Activated naive CD4-positive, alpha-beta T cell treated with anti-CD3 and anti-CD28 coated beads, Interleukin-2, amount 50 U/mL, for 24 hours (primary cell): ENCODE results near the gene PEX13.
"Not testable (repeated sequence)": the region's sequence is repeated elsewhere in the genome, so short reads cannot be mapped to it uniquely, and the experiment has no call there.

Source experiments
- H3K27ac Mint-ChIP-seq: one replicate; pipeline ENCODE4 v1.8.0; 2021; ENCODE audit warnings: mild to moderate bottlenecking, mixed read lengths
- H3K27me3 Mint-ChIP-seq: one replicate; pipeline ENCODE4 v1.8.0; 2021; ENCODE audit warnings: mixed read lengths
- H3K36me3 Mint-ChIP-seq: one replicate; pipeline ENCODE4 v1.8.0; 2021; ENCODE audit warnings: mixed read lengths
- H3K4me1 Mint-ChIP-seq: one replicate; pipeline ENCODE4 v1.8.0; 2021; ENCODE audit warnings: mixed read lengths
- H3K4me3 Mint-ChIP-seq: one replicate; pipeline ENCODE4 v1.8.0; 2021; ENCODE audit warnings: mild to moderate bottlenecking, mixed read lengths
- H3K9me3 Mint-ChIP-seq: one replicate; pipeline ENCODE4 v1.8.0; 2021; ENCODE audit warnings: mixed read lengths

The PEX13 gene, protein sequence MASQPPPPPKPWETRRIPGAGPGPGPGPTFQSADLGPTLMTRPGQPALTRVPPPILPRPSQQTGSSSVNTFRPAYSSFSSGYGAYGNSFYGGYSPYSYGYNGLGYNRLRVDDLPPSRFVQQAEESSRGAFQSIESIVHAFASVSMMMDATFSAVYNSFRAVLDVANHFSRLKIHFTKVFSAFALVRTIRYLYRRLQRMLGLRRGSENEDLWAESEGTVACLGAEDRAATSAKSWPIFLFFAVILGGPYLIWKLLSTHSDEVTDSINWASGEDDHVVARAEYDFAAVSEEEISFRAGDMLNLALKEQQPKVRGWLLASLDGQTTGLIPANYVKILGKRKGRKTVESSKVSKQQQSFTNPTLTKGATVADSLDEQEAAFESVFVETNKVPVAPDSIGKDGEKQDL

GRCh38 chr2:61017556-61018317 is at the start of gene PEX13, which contains the start of gene PUS10:
Gene PEX13 (plus strand): TSS chr2:61017720. CDS start chr2:61017760, 40 bp downstream.
Gene PUS10 (minus strand): TSS chr2:61018255. CDS start chr2:61011890, 6,365 bp downstream.
- peaks cover 60% of the 10 kb centered on the region for H3K4me1 Mint-ChIP-seq
- no peaks in the 10 kb centered on the region for H3K9me3 Mint-ChIP-seq
- H3K36me3 Mint-ChIP-seq, result peaks cover 3% of the 10 kb centered on the region
- peak within 1 kb of the TSS; percentile 99 for H3K27ac Mint-ChIP-seq
- H3K4me3 Mint-ChIP-seq, result peak within 1 kb of the TSS; percentile 99
- H3K27me3 Mint-ChIP-seq, result no peaks in the 10 kb centered on the region

DNA sequence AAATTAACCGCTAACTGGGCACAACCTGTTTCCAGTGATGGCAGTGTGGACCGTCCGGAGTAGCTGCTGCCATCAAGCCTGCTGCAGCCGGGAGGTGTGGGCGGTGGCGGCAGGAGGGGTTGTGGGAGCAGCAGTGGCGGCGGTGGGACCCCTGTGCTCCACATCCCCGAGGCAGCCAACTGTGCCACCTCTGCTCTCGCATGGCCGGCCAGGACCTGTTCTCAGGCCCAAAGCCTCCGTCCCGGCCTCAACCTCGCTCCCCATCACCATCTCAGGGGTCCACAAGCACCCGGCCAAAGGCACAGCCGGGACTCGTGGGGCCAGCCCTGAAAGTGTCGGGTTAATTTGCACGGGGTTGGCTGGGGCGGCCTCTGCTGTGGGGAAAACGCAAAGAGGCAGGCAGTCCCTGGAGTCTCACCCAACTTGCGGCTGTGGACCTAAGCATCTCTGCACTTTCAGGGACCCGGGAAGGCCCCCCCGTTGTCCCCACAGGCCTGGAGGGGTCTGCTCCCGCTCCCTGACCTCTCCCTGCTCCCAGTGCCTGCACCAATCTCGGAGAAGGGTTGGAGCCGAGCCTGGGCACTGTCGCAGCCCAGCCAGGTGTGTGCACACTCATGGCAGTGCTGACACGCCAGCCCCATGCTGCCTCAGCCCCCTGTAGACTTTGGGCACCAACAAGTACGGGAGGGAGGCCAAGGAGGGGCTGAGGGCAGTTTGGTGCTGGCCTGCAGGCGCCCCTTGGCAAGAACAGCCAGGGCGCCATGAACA is 44.4 kb upstream of the PEX13 start:
- H3K36me3 Mint-ChIP-seq, result peaks cover 4% of the 10 kb centered on the region
- peaks cover 23% of the 10 kb centered on the region for H3K4me1 Mint-ChIP-seq
- H3K27ac Mint-ChIP-seq, result no peak overlapping the region
- H3K9me3 Mint-ChIP-seq, result no peaks in the 10 kb centered on the region
- H3K4me3 Mint-ChIP-seq, result no peak overlapping the region
- no peaks in the 10 kb centered on the region for H3K27me3 Mint-ChIP-seq

DNA sequence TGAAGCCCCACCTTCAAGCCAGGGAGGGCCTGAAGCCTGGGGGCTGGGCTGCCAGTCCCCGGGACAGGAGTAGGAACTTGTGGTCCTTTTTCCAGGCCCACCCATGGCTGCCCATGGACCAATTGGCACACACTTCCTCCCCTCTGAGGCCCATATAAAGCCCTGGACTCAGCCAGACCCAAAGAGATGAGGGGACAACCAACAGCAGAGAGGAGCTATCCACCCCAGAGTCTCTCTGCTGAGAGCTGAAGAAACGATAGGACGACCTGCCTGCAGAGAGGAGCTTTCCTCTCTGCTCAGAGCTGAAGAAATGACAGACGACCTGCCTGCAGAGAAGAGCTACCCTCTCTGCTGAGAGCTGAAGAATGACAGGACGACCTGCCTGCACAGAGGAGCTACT is 43.8 kb upstream of the PEX13 start:
- H3K36me3 Mint-ChIP-seq, result peaks cover 4% of the 10 kb centered on the region
- peaks cover 17% of the 10 kb centered on the region for H3K4me1 Mint-ChIP-seq
- no peak overlapping the region for H3K4me3 Mint-ChIP-seq
- H3K27me3 Mint-ChIP-seq, result no peaks in the 10 kb centered on the region
- H3K9me3 Mint-ChIP-seq, result no peaks in the 10 kb centered on the region
- no peak overlapping the region for H3K27ac Mint-ChIP-seq

DNA sequence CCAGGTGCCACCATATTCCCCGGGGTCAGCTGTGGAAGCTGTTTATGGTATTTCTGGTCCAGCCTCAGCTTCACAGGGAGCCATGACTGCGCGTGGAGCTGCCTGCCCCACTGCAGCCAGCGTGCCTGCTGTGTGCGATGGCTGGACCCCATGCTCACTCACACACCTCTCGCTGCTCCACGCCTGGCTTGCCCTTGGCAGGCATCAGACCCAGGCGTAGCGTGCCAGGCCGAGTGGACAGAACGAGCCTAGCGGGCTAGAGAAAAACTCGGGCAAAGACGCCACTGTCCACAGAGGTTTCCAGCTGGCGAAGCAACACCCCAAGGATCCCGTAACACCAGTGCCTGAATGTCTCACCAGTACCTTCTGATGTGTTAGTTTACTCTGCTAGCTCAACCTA is 42.9 kb upstream of the PEX13 start:
- no peaks in the 10 kb centered on the region for H3K27me3 Mint-ChIP-seq
- H3K27ac Mint-ChIP-seq, result no peak overlapping the region
- H3K4me1 Mint-ChIP-seq, result peaks cover 20% of the 10 kb centered on the region
- no peak overlapping the region for H3K4me3 Mint-ChIP-seq
- H3K9me3 Mint-ChIP-seq, result no peaks in the 10 kb centered on the region
- H3K36me3 Mint-ChIP-seq, result peaks cover 3% of the 10 kb centered on the region

- H3K4me3 Mint-ChIP-seq, result no peak overlapping the region
- H3K4me1 Mint-ChIP-seq, result peaks cover 20% of the 10 kb centered on the region
- no peaks in the 10 kb centered on the region for H3K9me3 Mint-ChIP-seq
- H3K27ac Mint-ChIP-seq, result no peak overlapping the region
- H3K27me3 Mint-ChIP-seq, result no peaks in the 10 kb centered on the region
- peaks cover 3% of the 10 kb centered on the region for H3K36me3 Mint-ChIP-seq
These were observed 41.2 kb upstream of the PEX13 start for GRCh38 chr2:60976256-60976850.

DNA sequence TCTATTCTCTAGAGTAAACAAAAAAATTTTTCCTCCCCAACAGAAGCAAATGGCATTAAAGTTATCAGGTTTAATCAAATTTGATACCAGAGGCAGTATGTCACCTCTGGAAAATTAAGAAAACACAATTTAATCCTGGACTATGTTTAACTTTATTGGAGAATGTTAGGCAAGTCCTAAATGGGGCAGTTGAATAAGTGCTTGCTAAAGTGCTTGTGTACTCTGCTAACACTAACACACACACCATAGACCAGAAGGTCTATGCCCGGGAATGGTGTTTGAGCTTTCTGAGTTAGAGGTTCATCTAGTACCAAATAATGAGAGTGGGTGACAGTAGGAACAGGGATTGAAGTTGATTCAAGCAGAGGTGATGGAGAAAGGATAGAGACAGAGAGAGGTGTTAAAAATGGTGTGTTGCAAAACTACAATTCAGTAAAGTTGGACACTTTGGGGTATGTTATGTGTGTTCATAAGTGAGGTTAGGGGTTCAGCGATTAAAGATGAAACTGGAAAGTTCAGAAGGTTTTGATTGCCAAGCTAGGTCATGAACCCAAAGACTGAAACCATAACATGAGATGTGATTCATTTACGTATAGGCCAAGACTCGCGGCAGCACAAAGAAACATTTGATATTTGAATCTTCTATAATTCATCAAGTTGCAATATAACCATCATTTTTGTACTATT is 40.5 kb upstream of the PEX13 start:
- Mint-ChIP-seq H3K9me3 (no peaks in the 10 kb centered on the region), H3K27ac (peak overlapping the region; percentile 56), H3K4me3 (peak overlapping the region; percentile 1), H3K4me1 (peaks cover 20% of the 10 kb centered on the region), H3K36me3 (peaks cover 3% of the 10 kb centered on the region), H3K27me3 (no peaks in the 10 kb centered on the region)

DNA sequence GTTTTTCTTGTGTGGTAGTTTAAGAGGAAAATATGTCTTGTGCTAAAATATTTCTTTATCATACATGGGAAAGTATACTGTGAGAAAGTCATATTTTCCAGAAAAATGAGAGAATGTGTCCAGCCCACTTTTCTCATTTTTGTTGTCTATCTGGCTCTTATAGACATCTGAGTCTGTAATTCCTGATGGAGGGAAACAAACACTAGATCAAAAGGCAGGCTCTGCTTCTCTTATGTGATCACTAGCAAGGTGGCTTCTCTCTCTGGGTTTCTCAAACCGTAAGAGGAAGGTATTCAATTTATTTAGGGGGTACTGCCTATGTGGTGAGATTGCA is 40.0 kb upstream of the PEX13 start:
- Mint-ChIP-seq H3K4me1 (peaks cover 20% of the 10 kb centered on the region), H3K9me3 (no peaks in the 10 kb centered on the region), H3K4me3 (no peak overlapping the region), H3K36me3 (peaks cover 3% of the 10 kb centered on the region), H3K27ac (peak overlapping the region; percentile 56), H3K27me3 (no peaks in the 10 kb centered on the region)

DNA sequence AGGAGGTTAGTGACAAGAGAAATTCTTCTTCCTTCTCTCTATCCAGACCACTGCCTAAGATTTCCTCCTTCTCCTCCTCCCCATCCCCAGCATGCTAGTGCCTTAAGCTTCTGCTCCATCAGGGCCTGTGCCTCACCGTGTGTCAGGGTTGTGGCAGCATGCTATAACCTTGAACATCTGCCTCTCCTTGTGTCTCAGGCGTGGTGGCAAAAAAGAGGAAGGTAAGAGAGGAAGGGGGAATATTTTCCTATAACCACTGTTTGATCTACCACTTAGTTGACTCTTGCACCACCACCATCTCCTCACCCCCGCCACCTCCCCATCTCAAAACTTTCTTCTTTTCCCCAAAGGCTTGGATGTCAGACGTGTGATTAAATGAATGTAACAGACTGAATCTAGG is 38.3 kb upstream of the PEX13 start:
- H3K36me3 Mint-ChIP-seq, result peaks cover 3% of the 10 kb centered on the region
- H3K27me3 Mint-ChIP-seq, result no peaks in the 10 kb centered on the region
- peak overlapping the region; percentile 6 for H3K27ac Mint-ChIP-seq
- H3K4me3 Mint-ChIP-seq, result no peak overlapping the region
- H3K9me3 Mint-ChIP-seq, result no peaks in the 10 kb centered on the region
- peaks cover 20% of the 10 kb centered on the region for H3K4me1 Mint-ChIP-seq

GRCh38 chr2:60980071-60980815 is 37.3 kb upstream of the PEX13 start:
- Mint-ChIP-seq H3K4me1 (peaks cover 20% of the 10 kb centered on the region), H3K27me3 (no peaks in the 10 kb centered on the region), H3K27ac (no peak overlapping the region), H3K9me3 (no peaks in the 10 kb centered on the region), H3K4me3 (no peak overlapping the region), H3K36me3 (peaks cover 1% of the 10 kb centered on the region)

- H3K36me3 Mint-ChIP-seq, H3K9me3 Mint-ChIP-seq, H3K27ac Mint-ChIP-seq, H3K4me3 Mint-ChIP-seq, H3K27me3 Mint-ChIP-seq: not testable (repeated sequence)
- H3K4me1 Mint-ChIP-seq, result peaks cover 16% of the 10 kb centered on the region
These were observed 35.5 kb upstream of the PEX13 start for GRCh38 chr2:60982066-60982465.

GRCh38 chr2:60984720-60985119 is 32.8 kb upstream of the PEX13 start:
- H3K9me3 Mint-ChIP-seq, result no peaks in the 10 kb centered on the region
- H3K27me3 Mint-ChIP-seq, result no peaks in the 10 kb centered on the region
- H3K4me1 Mint-ChIP-seq, result peaks cover 3% of the 10 kb centered on the region
- no peak overlapping the region for H3K4me3 Mint-ChIP-seq
- no peak overlapping the region for H3K27ac Mint-ChIP-seq
- H3K36me3 Mint-ChIP-seq, result peaks cover 2% of the 10 kb centered on the region

DNA sequence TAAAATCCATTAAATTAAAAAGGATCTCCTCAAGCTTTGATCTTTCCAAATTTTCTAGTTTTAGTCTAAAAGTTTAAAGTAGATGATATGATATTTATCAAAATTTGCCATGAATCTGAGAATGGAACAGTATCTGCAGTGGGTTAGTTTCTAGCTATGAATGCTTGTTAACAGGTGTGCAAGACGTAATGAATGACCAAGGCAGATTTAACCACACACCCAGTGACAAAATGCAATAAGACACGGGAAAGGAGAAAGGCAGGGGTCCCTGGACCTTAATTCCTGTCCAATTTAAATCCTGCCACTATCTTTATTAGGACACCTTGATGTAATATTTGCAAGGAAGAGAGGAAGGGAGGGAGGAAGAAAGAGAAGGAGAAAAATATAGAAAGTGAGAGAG is 30.5 kb upstream of the PEX13 start:
- Mint-ChIP-seq H3K27ac (no peak overlapping the region), H3K9me3 (peaks cover 3% of the 10 kb centered on the region)

DNA sequence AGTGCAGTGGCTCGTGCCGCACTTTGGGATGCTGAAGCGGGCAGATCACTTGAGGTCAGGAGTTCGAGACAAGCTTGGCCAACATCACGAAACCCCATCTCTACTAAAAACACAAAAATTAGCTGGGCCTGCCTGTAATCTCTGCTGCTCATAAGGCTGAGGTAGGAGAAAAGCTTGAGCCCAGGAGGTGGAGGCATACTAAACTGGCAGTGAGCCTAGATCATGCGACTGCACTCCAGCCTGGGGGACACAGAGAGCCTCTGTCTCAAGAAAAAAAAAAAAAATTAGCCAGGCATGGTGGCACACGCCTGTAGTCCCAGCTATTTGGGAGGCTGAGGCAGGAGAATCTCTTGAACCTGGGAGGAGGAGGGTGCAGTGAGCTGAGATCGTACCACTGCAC is 29.9 kb upstream of the PEX13 start:
- peaks cover 13% of the 10 kb centered on the region for H3K36me3 Mint-ChIP-seq
- not testable (repeated sequence) for H3K27me3 Mint-ChIP-seq, H3K27ac Mint-ChIP-seq, H3K4me1 Mint-ChIP-seq, H3K9me3 Mint-ChIP-seq, H3K4me3 Mint-ChIP-seq

More for the DNA sequence above, 30.5 kb upstream of the PEX13 start:
- H3K4me3 Mint-ChIP-seq, result no peak overlapping the region
- H3K36me3 Mint-ChIP-seq, result peaks cover 10% of the 10 kb centered on the region
- H3K4me1 Mint-ChIP-seq, result no peaks in the 10 kb centered on the region
- H3K27me3 Mint-ChIP-seq, result no peaks in the 10 kb centered on the region

- Mint-ChIP-seq H3K4me1 (peaks cover 10% of the 10 kb centered on the region), H3K9me3 (peaks cover 3% of the 10 kb centered on the region), H3K36me3 (peaks cover 13% of the 10 kb centered on the region), H3K27ac (no peak overlapping the region), H3K27me3 (no peaks in the 10 kb centered on the region), H3K4me3 (no peak overlapping the region)
These were observed 28.3 kb upstream of the PEX13 start for GRCh38 chr2:60989259-60989658.
